HepG2 (cell line): ENCODE results near the gene SH3BP5. TPM values are rescaled to one million over a fixed set of nuclear protein-coding genes. Genes with fewer than 3 reads are reported as not detected.

Experiments
- ATAC-seq: fragments of 200-7000 bp; cut with Tn5 transposase; 3 replicates; pipeline ENCODE4 v1.9.1; 2020; ENCODE audit warnings: mild to moderate bottlenecking, moderate library complexity
- BruUV-seq: library from RNA; stranded (reverse); fragments of 400-500 nt; replicated peaks from 2 replicates; lab custom pipeline; 2021; lab: Mats Ljungman, UMichigan
- CTCF ChIA-PET: fragments of 300-600 bp; formaldehyde crosslinking; extraction: SDS; loops from one replicate; lab custom pipeline; 2021; ENCODE audit warnings: low total read pairs, inconsistent platforms, low intra/inter-chr PET ratio; lab: Yijun Ruan, JAX
- POLR2A ChIA-PET: fragments of 350-600 bp; sonication (Branson Sonifier 250); formaldehyde crosslinking; loops from one replicate; lab custom pipeline; 2020; ENCODE audit warnings: antibody characterized with exemption, inconsistent platforms; lab: Yijun Ruan, JAX
- DNase-seq: peaks from one replicate; pipeline ENCODE4 v3.0.0-alpha.2; 2015; ENCODE audit warnings: low spot score
- FAIRE-seq: peaks from 3 replicates; lab custom pipeline; 2011; peaks lifted over from hg19 to GRCh38; lab: Jason Lieb, UNC
- H2AFZ ChIP-seq: one replicate; pipeline ENCODE4 v1.6.1; 2011; ENCODE audit warnings: low read length, inconsistent platforms
- H3K27ac ChIP-seq: fragments of 300-600 bp; 3 replicates; pipeline ENCODE4 v1.8.0; 2011; ENCODE audit warnings: mixed run types, mild to moderate bottlenecking, mixed read lengths, low read length, inconsistent platforms; ENCODE audit not compliant: insufficient read depth; ENCODE audit errors: extremely low read length
- H3K27me3 ChIP-seq, 2 experiments: fragments of 200-600 bp in 1 of 2; 2 replicates in 1 of 2; 3 replicates in 1 of 2; pipeline versions ENCODE4 v1.6.0 to v1.8.0; 2011; ENCODE audit warnings: low read length in 2 of 2, mild to moderate bottlenecking in 2 of 2, moderate library complexity in 2 of 2, inconsistent platforms in 1 of 2; ENCODE audit not compliant: insufficient read depth in 2 of 2, control insufficient read depth in 1 of 2
- H3K36me3 ChIP-seq, 2 experiments: fragments of 200-600 bp in 1 of 2; replicated peaks in 1 of 2; 2 replicates in 1 of 2; 3 replicates in 1 of 2; pipeline versions ENCODE4 v1.5.1 to v1.8.0; 2011; ENCODE audit warnings: low read length in 2 of 2, inconsistent platforms in 1 of 2; ENCODE audit not compliant: insufficient read depth in 2 of 2, control insufficient read depth in 1 of 2
- H3K4me1 ChIP-seq: 2 replicates; pipeline ENCODE4 v1.5.1; 2012; ENCODE audit warnings: low read length, inconsistent platforms; ENCODE audit not compliant: insufficient read depth
- H3K4me2 ChIP-seq: 2 replicates; pipeline ENCODE4 v1.6.0; 2011; ENCODE audit warnings: low read depth, low read length, inconsistent platforms
- H3K4me3 ChIP-seq, 3 experiments: fragments of 200-600 bp in 1 of 3; sonication (generic), shearing (Covaris generic) in 1 of 3; replicated peaks in 1 of 3; 2 replicates each; pipeline ENCODE4 v1.5.1; 2011 to 2016; ENCODE audit warnings: low read length in 3 of 3, inconsistent platforms in 2 of 3, low read depth in 2 of 3, mild to moderate bottlenecking in 2 of 3, control low read depth in 1 of 3, mixed read lengths in 1 of 3; ENCODE audit not compliant: insufficient read depth in 1 of 3
- H3K79me2 ChIP-seq: one replicate; pipeline ENCODE4 v1.6.1; 2011; ENCODE audit warnings: low read length, inconsistent platforms; ENCODE audit not compliant: insufficient read depth
- H3K9ac ChIP-seq: 2 replicates; pipeline ENCODE4 v1.6.0; 2011; ENCODE audit warnings: mild to moderate bottlenecking, low read depth, low read length, inconsistent platforms; ENCODE audit not compliant: insufficient read depth
- H3K9me3 ChIP-seq: 2 replicates; pipeline ENCODE4 v1.5.1; 2012; ENCODE audit warnings: mild to moderate bottlenecking, low read length
- H4K20me1 ChIP-seq: 2 replicates; pipeline ENCODE4 v1.6.0; 2011; ENCODE audit warnings: inconsistent platforms, mild to moderate bottlenecking, low read length, moderate library complexity; ENCODE audit not compliant: insufficient read depth
- CREB1 ChIP-seq, 2 experiments: fragments of 450-650 bp in 1 of 2; IDR thresholded peaks; 2 replicates each; pipeline ENCODE4 v1.6.1; 2016 to 2017; ENCODE audit warnings: control low read depth in 1 of 2, mild to moderate bottlenecking in 1 of 2, missing compliant biosample characterization in 1 of 2, missing genetic modification characterization in 1 of 2
- FOSL2 ChIP-seq: sonication (generic); formaldehyde crosslinking; IDR thresholded peaks from 2 replicates; pipeline ENCODE4 v1.4.0; 2020; ENCODE audit warnings: missing genetic modification reagents
- MIXL1 ChIP-seq: IDR thresholded peaks from 2 replicates; pipeline ENCODE4 v1.6.1; 2016
- MTF1 ChIP-seq: sonication (generic); formaldehyde crosslinking; IDR thresholded peaks from 2 replicates; pipeline ENCODE4 v1.5.0; 2020; ENCODE audit warnings: missing genetic modification reagents
- NFIB ChIP-seq: sonication (generic); formaldehyde crosslinking; IDR thresholded peaks from 2 replicates; pipeline ENCODE4 v1.9.0; 2021; ENCODE audit warnings: missing genetic modification reagents, mild to moderate bottlenecking, borderline replicate concordance
- NPAS2 ChIP-seq: sonication (generic); formaldehyde crosslinking; IDR thresholded peaks from 2 replicates; pipeline ENCODE4 v1.8.0; 2022; ENCODE audit warnings: mild to moderate bottlenecking, missing genetic modification reagents, borderline replicate concordance
- PAX8 ChIP-seq: sonication (generic); formaldehyde crosslinking; IDR thresholded peaks from 2 replicates; pipeline ENCODE4 v1.8.0; 2022; ENCODE audit warnings: mild to moderate bottlenecking, missing genetic modification reagents, borderline replicate concordance
- RNF2 ChIP-seq: fragments of 450-650 bp; conservative IDR thresholded peaks from 2 replicates; pipeline ENCODE4 v1.6.1; 2016; ENCODE audit warnings: low read depth
- SMYD3 ChIP-seq: sonication (generic); formaldehyde crosslinking; IDR thresholded peaks from 2 replicates; pipeline ENCODE4 v1.8.1; 2023; ENCODE audit warnings: mild to moderate bottlenecking, missing genetic modification reagents
- ZBTB33 ChIP-seq: sonication (generic); formaldehyde crosslinking; IDR thresholded peaks from 2 replicates; pipeline ENCODE4 v1.4.0; 2020; ENCODE audit warnings: missing genetic modification reagents
- ZNF136 ChIP-seq: sonication (generic); formaldehyde crosslinking; IDR thresholded peaks from 2 replicates; pipeline ENCODE4 v1.8.1; 2022; ENCODE audit warnings: low read depth, mild to moderate bottlenecking, moderate library complexity, missing genetic modification reagents
- ZNF207 ChIP-seq: fragments of 450-650 bp; IDR thresholded peaks from 2 replicates; pipeline ENCODE4 v1.6.1; 2016; ENCODE audit warnings: antibody characterized with exemption, borderline replicate concordance
- ZNF496 ChIP-seq: sonication (generic); formaldehyde crosslinking; IDR thresholded peaks from 2 replicates; pipeline ENCODE4 v1.8.1; 2023; ENCODE audit warnings: mild to moderate bottlenecking, moderate library complexity, missing genetic modification reagents; ENCODE audit not compliant: insufficient replicate concordance
- WGBS: methylation state at CpG from one replicate; pipeline ENCODE4 v1.1.6; 2017; ENCODE audit warnings: low lambda C conversion rate; 5-methylcytosine and 5-hydroxymethylcytosine counted together
- in situ Hi-C: cut with HindIII; loops from 2 replicates; pipeline ENCODE4 v1.10.0; 2017; ENCODE audit warnings: low pct_unique_long_range_greater_than_20kb; ENCODE audit not compliant: extremely low pct_ligation_motif_present
- intact Hi-C: fragments of 100-400 bp; cut with micrococcal nuclease; formaldehyde crosslinking; loops from one replicate; pipeline ENCODE4 v1.10.0; 2022; ENCODE audit not compliant: unreplicated experiment
- polyA plus RNA-seq, 8 experiments: library from polyadenylated mRNA; depleted of rRNA in 3 of 8; stranded (reverse) in 7 of 8; unstranded in 1 of 8; fragments of >200 nt; fragmentation: Illumina TruSeq in 4 of 8; extraction: Trizol in 4 of 8; gene quantifications; 2 replicates each; pipeline versions ENCODE4 v1.2.1 to v1.2.3, GENCODE V29; 2011 to 2016; ENCODE audit warnings: low read depth in 4 of 8, missing spikeins in 1 of 8, mixed read lengths in 1 of 8; ENCODE audit not compliant: insufficient read depth in 1 of 8
- total RNA-seq, 5 experiments: library from RNA; depleted of rRNA; stranded (reverse); fragments of >200 nt; fragmentation: Illumina TruSeq; extraction: Trizol; gene quantifications; 2 replicates each; pipeline ENCODE4 v1.2.3, GENCODE V29; 2016; ENCODE audit warnings: low read depth in 1 of 5
- TF ChIP-seq, protein P1 (sequence below): sonication (generic); formaldehyde crosslinking; IDR thresholded peaks from 2 replicates; pipeline ENCODE4 v1.4.0; 2020; ENCODE audit warnings: missing genetic modification reagents, borderline replicate concordance
- TF ChIP-seq, protein P2 (sequence below): sonication (generic); formaldehyde crosslinking; IDR thresholded peaks from 2 replicates; pipeline ENCODE4 v1.5.1; 2020; ENCODE audit warnings: missing genetic modification reagents, mild to moderate bottlenecking, borderline replicate concordance

The SH3BP5 gene
- total and polyA plus RNA-seq, 2 of the 13 experiments (the other 11 are each of a cell fraction or from before 2014, with no cell fraction given): 0.09 to 0.16 TPM

DNA sequence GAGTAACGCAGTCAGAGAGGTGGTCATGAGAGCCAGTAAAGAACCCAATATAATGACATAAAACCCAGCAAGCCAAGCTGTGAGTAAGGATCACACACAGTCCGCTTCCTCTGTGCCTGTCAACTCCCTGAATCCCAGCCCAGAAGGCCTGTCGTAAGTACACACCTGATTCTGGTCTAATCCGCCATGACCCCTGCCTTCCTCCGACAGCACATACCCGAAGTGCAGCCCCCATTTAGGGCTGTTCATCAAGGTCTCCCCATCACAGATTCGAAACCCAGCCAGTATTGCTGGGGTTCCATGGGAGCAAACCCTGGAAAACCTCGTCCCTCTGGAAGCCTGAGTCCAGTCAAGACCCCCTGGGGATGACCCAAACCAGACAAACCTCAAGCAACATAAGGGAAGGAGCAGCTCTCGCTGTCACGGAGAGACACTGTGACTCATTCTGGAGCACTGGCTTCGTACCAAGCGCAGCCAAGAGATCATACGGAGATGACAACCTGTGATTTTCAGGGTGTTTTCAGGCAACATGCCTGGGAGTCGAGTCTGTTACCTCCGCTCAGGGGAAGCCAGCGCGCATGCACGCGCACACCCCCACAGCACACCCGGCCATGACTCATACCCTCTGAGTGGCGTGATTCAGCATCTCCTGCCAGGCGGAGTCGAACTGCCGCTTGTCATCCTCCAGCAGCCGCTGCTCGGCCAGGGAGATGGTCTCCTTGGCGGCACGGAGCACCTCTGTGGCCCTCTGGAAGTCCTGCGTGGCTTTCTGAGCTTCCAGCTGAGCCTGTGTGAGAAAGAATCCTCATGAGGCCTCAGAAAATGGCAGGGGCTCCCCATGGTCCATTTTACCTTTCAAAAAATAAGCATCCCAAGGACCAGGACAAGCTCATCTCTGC is 63.0 kb downstream of the SH3BP5 start:
- no peaks in the 10 kb centered on the region for H3K36me3 ChIP-seq
- H4K20me1 ChIP-seq: no peaks in the 10 kb centered on the region
- H3K9ac ChIP-seq: no peak overlapping the region
- H3K79me2 ChIP-seq: no peaks in the 10 kb centered on the region
- ChIA-PET CTCF (interaction anchor here (1.8 kb wide), 1 partner anchor 109 kb away, joined by 16 read pairs; no protein-coding TSS in a partner anchor), POLR2A (no interaction called here)
- H3K9me3 ChIP-seq: no peaks in the 10 kb centered on the region
- H3K4me2 ChIP-seq: no peak overlapping the region
- in situ Hi-C loops (no loop called here), intact Hi-C loops (loop anchor here (5.0 kb wide), 1 partner anchor 63 kb away; the partner anchor contains the start of gene SH3BP5)
- H3K27me3 ChIP-seq: no peaks in the 10 kb centered on the region; a peak in 1 of 5 replicates
- ATAC-seq (no peak), FAIRE-seq (no peak), DNase-seq (no peak)
- BruUV-seq: no TSS peak
- H3K4me1 ChIP-seq: no peaks in the 10 kb centered on the region
- H2AFZ ChIP-seq: no peak overlapping the region
- no peak overlapping the region for H3K4me3 ChIP-seq
- TF ChIP-seq MIXL1 (CRISPR knock-in tag) (no peak), ZBTB33 (CRISPR knock-in tag) (peak; percentile 88), CREB1 (IDR thresholded peaks at IDR 0.05) (0 out of 2 replicates have a peak, but pooled peaks have one; percentile 7), CREB1 (CRISPR knock-in tag; IDR thresholded peaks at IDR 0.05) (no peak), MTF1 (no peak), NPAS2 (CRISPR knock-in tag) (no peak), ZNF136 (no peak), ZNF207 (no peak), RNF2 (no peak), FOSL2 (CRISPR knock-in tag) (peak; percentile 76), ZNF496 (CRISPR knock-in tag) (no peak), PAX8 (CRISPR knock-in tag) (no peak), NFIB (CRISPR knock-in tag) (no peak), SMYD3 (no peak)
- TF ChIP-seq, protein P1, sequence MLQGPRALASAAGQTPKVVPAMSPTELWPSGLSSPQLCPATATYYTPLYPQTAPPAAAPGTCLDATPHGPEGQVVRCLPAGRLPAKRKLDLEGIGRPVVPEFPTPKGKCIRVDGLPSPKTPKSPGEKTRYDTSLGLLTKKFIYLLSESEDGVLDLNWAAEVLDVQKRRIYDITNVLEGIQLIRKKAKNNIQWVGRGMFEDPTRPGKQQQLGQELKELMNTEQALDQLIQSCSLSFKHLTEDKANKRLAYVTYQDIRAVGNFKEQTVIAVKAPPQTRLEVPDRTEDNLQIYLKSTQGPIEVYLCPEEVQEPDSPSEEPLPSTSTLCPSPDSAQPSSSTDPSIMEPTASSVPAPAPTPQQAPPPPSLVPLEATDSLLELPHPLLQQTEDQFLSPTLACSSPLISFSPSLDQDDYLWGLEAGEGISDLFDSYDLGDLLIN (CRISPR knock-in tag): no peak
- TF ChIP-seq, protein P2, sequence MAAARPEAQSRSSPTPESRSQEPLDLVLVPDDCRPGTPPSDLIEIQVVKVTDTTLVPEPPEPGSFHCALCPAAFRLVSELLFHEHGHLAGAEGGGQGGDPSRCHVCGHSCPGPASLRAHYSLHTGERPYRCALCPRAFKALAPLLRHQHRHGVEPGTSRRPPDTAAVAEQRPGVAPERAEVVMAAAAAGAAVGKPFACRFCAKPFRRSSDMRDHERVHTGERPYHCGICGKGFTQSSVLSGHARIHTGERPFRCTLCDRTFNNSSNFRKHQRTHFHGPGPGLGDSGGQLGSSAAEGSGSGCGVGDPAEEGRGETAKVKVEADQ (CRISPR knock-in tag): no peak
- 62% methylated on average over 18 of the region's 29 CpGs for WGBS
- H3K27ac ChIP-seq: no peak overlapping the region
